OCI-LY3 (cell line): ENCODE data around the gene DNAJC7.

ENCODE experiments used
- CTCF ChIP-seq: fragments of 200-600, 300-600 bp; sonication (generic); IDR thresholded peaks from 2 replicates; pipeline ENCODE4 v1.5.1; 2014; ENCODE audit warnings: antibody characterized with exemption, low read length, low read depth
- EZH2phosphoT487 ChIP-seq: fragments of 200-600 bp; shearing (Covaris generic); IDR thresholded peaks from 2 replicates; pipeline ENCODE4 v1.6.1; 2018; ENCODE audit warnings: antibody characterized with exemption, mixed run types, low read depth

- TF ChIP-seq CTCF (no peak), EZH2phosphoT487 (no peak)
Observed at GRCh38 chr17:41998497-41998896, 18.7 kb downstream of the DNAJC7 start.
